ENCODE data around the gene CCDC27.

- TF ChIP-seq, protein P1, sequence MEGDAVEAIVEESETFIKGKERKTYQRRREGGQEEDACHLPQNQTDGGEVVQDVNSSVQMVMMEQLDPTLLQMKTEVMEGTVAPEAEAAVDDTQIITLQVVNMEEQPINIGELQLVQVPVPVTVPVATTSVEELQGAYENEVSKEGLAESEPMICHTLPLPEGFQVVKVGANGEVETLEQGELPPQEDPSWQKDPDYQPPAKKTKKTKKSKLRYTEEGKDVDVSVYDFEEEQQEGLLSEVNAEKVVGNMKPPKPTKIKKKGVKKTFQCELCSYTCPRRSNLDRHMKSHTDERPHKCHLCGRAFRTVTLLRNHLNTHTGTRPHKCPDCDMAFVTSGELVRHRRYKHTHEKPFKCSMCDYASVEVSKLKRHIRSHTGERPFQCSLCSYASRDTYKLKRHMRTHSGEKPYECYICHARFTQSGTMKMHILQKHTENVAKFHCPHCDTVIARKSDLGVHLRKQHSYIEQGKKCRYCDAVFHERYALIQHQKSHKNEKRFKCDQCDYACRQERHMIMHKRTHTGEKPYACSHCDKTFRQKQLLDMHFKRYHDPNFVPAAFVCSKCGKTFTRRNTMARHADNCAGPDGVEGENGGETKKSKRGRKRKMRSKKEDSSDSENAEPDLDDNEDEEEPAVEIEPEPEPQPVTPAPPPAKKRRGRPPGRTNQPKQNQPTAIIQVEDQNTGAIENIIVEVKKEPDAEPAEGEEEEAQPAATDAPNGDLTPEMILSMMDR (IDR thresholded peaks at IDR 0.05; ENCODE audit: low read depth, low read length, missing input control): no peak
- no peak for TF ChIP-seq SP1 (IDR thresholded peaks at IDR 0.05)
- no peak for TF ChIP-seq REST (IDR thresholded peaks at IDR 0.05)
- TF ChIP-seq, protein P2, sequence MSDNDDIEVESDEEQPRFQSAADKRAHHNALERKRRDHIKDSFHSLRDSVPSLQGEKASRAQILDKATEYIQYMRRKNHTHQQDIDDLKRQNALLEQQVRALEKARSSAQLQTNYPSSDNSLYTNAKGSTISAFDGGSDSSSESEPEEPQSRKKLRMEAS (IDR thresholded peaks at IDR 0.05): no peak
- TF ChIP-seq TAF1 (conservative IDR thresholded peaks at IDR 0.05): no peak
- no peak for TF ChIP-seq ATF3 (IDR thresholded peaks at IDR 0.05)
- TF ChIP-seq, protein P3, sequence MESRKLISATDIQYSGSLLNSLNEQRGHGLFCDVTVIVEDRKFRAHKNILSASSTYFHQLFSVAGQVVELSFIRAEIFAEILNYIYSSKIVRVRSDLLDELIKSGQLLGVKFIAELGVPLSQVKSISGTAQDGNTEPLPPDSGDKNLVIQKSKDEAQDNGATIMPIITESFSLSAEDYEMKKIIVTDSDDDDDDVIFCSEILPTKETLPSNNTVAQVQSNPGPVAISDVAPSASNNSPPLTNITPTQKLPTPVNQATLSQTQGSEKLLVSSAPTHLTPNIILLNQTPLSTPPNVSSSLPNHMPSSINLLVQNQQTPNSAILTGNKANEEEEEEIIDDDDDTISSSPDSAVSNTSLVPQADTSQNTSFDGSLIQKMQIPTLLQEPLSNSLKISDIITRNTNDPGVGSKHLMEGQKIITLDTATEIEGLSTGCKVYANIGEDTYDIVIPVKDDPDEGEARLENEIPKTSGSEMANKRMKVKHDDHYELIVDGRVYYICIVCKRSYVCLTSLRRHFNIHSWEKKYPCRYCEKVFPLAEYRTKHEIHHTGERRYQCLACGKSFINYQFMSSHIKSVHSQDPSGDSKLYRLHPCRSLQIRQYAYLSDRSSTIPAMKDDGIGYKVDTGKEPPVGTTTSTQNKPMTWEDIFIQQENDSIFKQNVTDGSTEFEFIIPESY (IDR thresholded peaks at IDR 0.05): no peak
- TF ChIP-seq GABPA (IDR thresholded peaks at IDR 0.05 in 1 of 2, conservative IDR thresholded peaks at IDR 0.05 in 1 of 2): no peak
- no peak for TF ChIP-seq FOXA1 (IDR thresholded peaks at IDR 0.05)
- TF ChIP-seq YY1 (IDR thresholded peaks at IDR 0.05): no peak
Observed at GRCh38 chr1:3714284-3714741, 37.9 kb upstream of the CCDC27 start.

Data from liver (tissue), 3 donors.